Esophagus muscularis mucosa (tissue), 4 donors: ENCODE results near the gene RNU6-1.

Source experiments
- EP300 ChIP-seq: sonication (generic); formaldehyde crosslinking; IDR thresholded peaks from one replicate; pipeline ENCODE4 v1.6.1; 2017; ENCODE audit warnings: antibody characterized with exemption
- POLR2A ChIP-seq: fragments of 450-650 bp; IDR thresholded peaks from one replicate; pipeline ENCODE4 v1.6.1; 2017; ENCODE audit warnings: antibody characterized with exemption, moderate library complexity, mild to moderate bottlenecking, low read depth
- POLR2AphosphoS5 ChIP-seq, 2 donors: sonication (generic); formaldehyde crosslinking; IDR thresholded peaks; one replicate each; pipeline ENCODE4 v1.6.1; 2017; ENCODE audit warnings: antibody characterized with exemption in 2 of 2
- TF ChIP-seq, protein P1 (sequence below), 3 experiments: fragments of 200-600 bp in 2 of 3; fragments of 450-650 bp in 1 of 3; sonication (generic) in 2 of 3; IDR thresholded peaks; one replicate each; pipeline ENCODE4 v1.5.1; 2017 to 2019; ENCODE audit warnings: antibody characterized with exemption in 3 of 3, mild to moderate bottlenecking in 2 of 3, moderate library complexity in 1 of 3

DNA sequence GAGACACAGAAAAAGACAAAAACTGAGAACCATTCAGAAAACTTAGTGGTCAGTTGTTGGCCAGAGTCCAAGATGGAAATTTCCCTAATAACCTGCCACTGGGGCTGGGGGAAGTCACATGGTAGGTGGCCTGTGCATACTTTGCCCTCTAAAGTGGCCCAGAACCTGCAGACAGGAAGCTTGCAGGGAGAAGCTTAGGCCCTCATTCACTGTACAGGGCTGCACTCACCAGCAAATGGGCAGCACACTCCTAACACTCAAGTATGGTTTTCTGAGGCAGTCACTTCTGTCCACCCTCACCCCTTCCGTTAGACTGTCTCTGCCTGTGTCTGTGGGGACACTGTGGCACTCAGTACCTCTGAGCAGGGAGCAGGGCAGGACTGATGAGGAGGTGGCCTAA, 14.5 kb upstream of the RNU6-1 start:
- TF ChIP-seq POLR2A (no peak), EP300 (no peak), POLR2AphosphoS5 (IDR thresholded peaks at IDR 0.05) (no peak)
- TF ChIP-seq, protein P1, sequence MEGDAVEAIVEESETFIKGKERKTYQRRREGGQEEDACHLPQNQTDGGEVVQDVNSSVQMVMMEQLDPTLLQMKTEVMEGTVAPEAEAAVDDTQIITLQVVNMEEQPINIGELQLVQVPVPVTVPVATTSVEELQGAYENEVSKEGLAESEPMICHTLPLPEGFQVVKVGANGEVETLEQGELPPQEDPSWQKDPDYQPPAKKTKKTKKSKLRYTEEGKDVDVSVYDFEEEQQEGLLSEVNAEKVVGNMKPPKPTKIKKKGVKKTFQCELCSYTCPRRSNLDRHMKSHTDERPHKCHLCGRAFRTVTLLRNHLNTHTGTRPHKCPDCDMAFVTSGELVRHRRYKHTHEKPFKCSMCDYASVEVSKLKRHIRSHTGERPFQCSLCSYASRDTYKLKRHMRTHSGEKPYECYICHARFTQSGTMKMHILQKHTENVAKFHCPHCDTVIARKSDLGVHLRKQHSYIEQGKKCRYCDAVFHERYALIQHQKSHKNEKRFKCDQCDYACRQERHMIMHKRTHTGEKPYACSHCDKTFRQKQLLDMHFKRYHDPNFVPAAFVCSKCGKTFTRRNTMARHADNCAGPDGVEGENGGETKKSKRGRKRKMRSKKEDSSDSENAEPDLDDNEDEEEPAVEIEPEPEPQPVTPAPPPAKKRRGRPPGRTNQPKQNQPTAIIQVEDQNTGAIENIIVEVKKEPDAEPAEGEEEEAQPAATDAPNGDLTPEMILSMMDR (IDR thresholded peaks at IDR 0.05) = no peak
